HCT116 (cell line): ENCODE results near the gene PARP12. TPM values are rescaled to one million over a fixed set of nuclear protein-coding genes. Genes with fewer than 3 reads are reported as not detected.

Experiments
- ATAC-seq: fragments of 200-7000 bp; cut with Tn5 transposase; 2 replicates; pipeline ENCODE4 v1.9.1; 2020; ENCODE audit warnings: mild to moderate bottlenecking, moderate library complexity
- BruUV-seq: library from RNA; stranded (reverse); fragments of 400-500 nt; replicated peaks from 2 replicates; lab custom pipeline; 2021; lab: Mats Ljungman, UMichigan
- CTCF ChIA-PET: fragments of 300-600 bp; sonication (Branson Sonifier 250); formaldehyde crosslinking; loops from one replicate; lab custom pipeline; 2021; ENCODE audit warnings: antibody characterized with exemption; lab: Charles Lee
- POLR2A ChIA-PET: fragments of 300-600, 350-600 bp; sonication (Branson Sonifier 250); formaldehyde crosslinking; loops from one replicate; lab custom pipeline; 2021; ENCODE audit warnings: antibody characterized with exemption; lab: Charles Lee
- RAD21 ChIA-PET, 2 experiments: fragments of 300-600 bp; sonication (Branson Sonifier 250); formaldehyde crosslinking; loops; one replicate each; lab custom pipeline; 2023; ENCODE audit warnings: low total read pairs in 2 of 2; ENCODE audit not compliant: uncharacterized antibody in 2 of 2, unreplicated experiment in 2 of 2, low non-redundant PET in 1 of 2; lab: Charles Lee
- DNase-seq: peaks from one replicate; pipeline ENCODE4 v3.0.0-alpha.2; 2010; ENCODE audit warnings: low read depth, low spot score
- H2AFZ ChIP-seq: fragments of 200-600 bp; shearing (Covaris generic), sonication (generic); 2 replicates; pipeline ENCODE4 v1.6.1; 2017; ENCODE audit warnings: low read depth, mixed run types, mixed read lengths, antibody characterized with exemption, low read length; ENCODE audit not compliant: poor library complexity, severe bottlenecking
- H3K27ac ChIP-seq: 2 replicates; pipeline ENCODE4 v1.5.1; 2012; ENCODE audit warnings: low read depth, low read length
- H3K27me3 ChIP-seq: fragments of 200-600 bp; sonication (generic); 2 replicates; pipeline ENCODE4 v1.6.1; 2016; ENCODE audit warnings: mixed run types, low read length, mixed read lengths; ENCODE audit not compliant: insufficient read depth
- H3K36me3 ChIP-seq, 2 experiments: fragments of 200-500 bp in 1 of 2; fragments of 200-600 bp in 1 of 2; sonication (Bioruptor generic) in 1 of 2; sonication (generic) in 1 of 2; 2 replicates each; pipeline versions ENCODE4 v1.5.1 to v1.6.1; 2014 to 2016; ENCODE audit warnings: low read length in 2 of 2, inconsistent platforms in 1 of 2, mixed read lengths in 1 of 2, mixed run types in 1 of 2; ENCODE audit not compliant: insufficient read depth in 2 of 2, control insufficient read depth in 1 of 2
- H3K4me1 ChIP-seq, 2 experiments: fragments of 200-600 bp in 1 of 2; sonication (generic) in 1 of 2; 2 replicates each; pipeline versions ENCODE4 v1.5.1 to v1.6.1; 2012 to 2017; ENCODE audit warnings: low read length in 2 of 2, inconsistent platforms in 1 of 2, mild to moderate bottlenecking in 1 of 2, mixed read lengths in 1 of 2, mixed run types in 1 of 2, moderate library complexity in 1 of 2; ENCODE audit not compliant: insufficient read depth in 2 of 2, control insufficient read depth in 1 of 2
- H3K4me2 ChIP-seq: fragments of 200-600 bp; sonication (generic); 2 replicates; pipeline ENCODE4 v1.6.1; 2017; ENCODE audit warnings: mixed run types, low read length, mixed read lengths
- H3K4me3 ChIP-seq, 2 experiments: fragments of 200-600 bp in 1 of 2; sonication (generic) in 1 of 2; replicated peaks in 1 of 2; 2 replicates each; pipeline ENCODE4 v1.5.1; 2011 to 2016; ENCODE audit warnings: low read length in 2 of 2, control low read depth in 1 of 2, low read depth in 1 of 2, mild to moderate bottlenecking in 1 of 2, mixed read lengths in 1 of 2, mixed run types in 1 of 2
- H3K79me2 ChIP-seq: fragments of 200-600 bp; sonication (generic); 2 replicates; pipeline ENCODE4 v1.6.1; 2017; ENCODE audit warnings: mild to moderate bottlenecking, mixed run types, low read length, moderate library complexity, mixed read lengths; ENCODE audit not compliant: insufficient read depth
- H3K9ac ChIP-seq: fragments of 200-600 bp; sonication (generic); 2 replicates; pipeline ENCODE4 v1.6.1; 2016; ENCODE audit warnings: low read length, mixed read lengths
- H3K9me2 ChIP-seq: fragments of 200-600 bp; sonication (generic), shearing (Covaris generic); 2 replicates; pipeline ENCODE4 v1.6.1; 2017; ENCODE audit warnings: mixed run types, mild to moderate bottlenecking, moderate library complexity; ENCODE audit not compliant: insufficient read depth
- H3K9me3 ChIP-seq, 2 experiments: fragments of 200-500 bp in 1 of 2; fragments of 200-600 bp in 1 of 2; sonication (Bioruptor generic) in 1 of 2; sonication (generic) in 1 of 2; 2 replicates each; pipeline ENCODE4 v1.6.1; 2014 to 2017; ENCODE audit warnings: low read length in 2 of 2, mixed read lengths in 2 of 2, inconsistent platforms in 1 of 2, low read depth in 1 of 2, mild to moderate bottlenecking in 1 of 2, mixed run types in 1 of 2, moderate library complexity in 1 of 2; ENCODE audit not compliant: control insufficient read depth in 1 of 2, insufficient read depth in 1 of 2
- H4K20me1 ChIP-seq: fragments of 200-600 bp; sonication (generic), shearing (Covaris generic); 2 replicates; pipeline ENCODE4 v1.6.1; 2017; ENCODE audit warnings: mixed run types, mild to moderate bottlenecking, moderate library complexity; ENCODE audit not compliant: insufficient read depth
- ATF3 ChIP-seq: IDR thresholded peaks from 2 replicates; pipeline ENCODE4 v1.6.1; 2012
- CTCF ChIP-seq, 3 experiments: fragments of 200-600 bp in 1 of 3; sonication (generic) in 1 of 3; IDR thresholded peaks in 2 of 3; conservative IDR thresholded peaks in 1 of 3; 2 replicates each; pipeline ENCODE4 v1.5.1; 2012 to 2017; ENCODE audit warnings: low read depth in 2 of 3, low read length in 2 of 3, antibody characterized with exemption in 1 of 3, borderline replicate concordance in 1 of 3, control low read depth in 1 of 3, mild to moderate bottlenecking in 1 of 3, mixed read lengths in 1 of 3, mixed run types in 1 of 3, moderate library complexity in 1 of 3; ENCODE audit not compliant: insufficient read depth in 1 of 3
- SP1 ChIP-seq: IDR thresholded peaks from 2 replicates; pipeline ENCODE4 v1.6.1; 2012; ENCODE audit warnings: low read depth
- SRF ChIP-seq: IDR thresholded peaks from 2 replicates; pipeline ENCODE4 v1.6.1; 2012; ENCODE audit warnings: low read depth
- intact Hi-C: fragments of 100-400 bp; cut with micrococcal nuclease; formaldehyde crosslinking; loops from 2 replicates; pipeline ENCODE4 v1.10.0; 2022
- total RNA-seq: library from RNA; stranded (reverse); gene quantifications from one replicate; pipeline ENCODE4 v1.2.1, GENCODE V29; 2021; ENCODE audit not compliant: unreplicated experiment

PARP12 gene
- total RNA-seq, 1 experiment from 2014 or later: 17.7 TPM

GRCh38 chr7:139998572-139998971, 64.2 kb downstream of the PARP12 start:
- Histone ChIP-seq H3K9me3 (no peaks in the 10 kb centered on the region), H4K20me1 (no peaks in the 10 kb centered on the region), H3K27me3 (no peaks in the 10 kb centered on the region), H3K9ac (no peak overlapping the region), H2AFZ (no peak overlapping the region)
- DNase-seq: no peak
- CTCF ChIA-PET: interaction anchor here (1.1 to 2.5 kb wide), 4 partner anchors 352 to 396 kb away, joined by 3 to 9 read pairs (median 3); no protein-coding TSS in a partner anchor
- TF ChIP-seq CTCF (IDR thresholded peaks at IDR 0.05 in 2 of 3, conservative IDR thresholded peaks at IDR 0.05 in 1 of 3; ENCODE audit: borderline replicate concordance in 1 of 3, insufficient read depth in 1 of 3, low read depth in 2 of 3, low read length in 2 of 3): no peak
- TF ChIP-seq SP1: no peak
- no peak for TF ChIP-seq ATF3
- no peak for TF ChIP-seq SRF
- TF ChIP-seq, all 23 proteins: peak for 0
- no peak overlapping the region for H3K4me2 ChIP-seq
- H3K36me3 ChIP-seq: no peaks in the 10 kb centered on the region
- POLR2A ChIA-PET: interaction anchor here (1.4 kb wide), 1 partner anchor 378 kb away, joined by 3 read pairs; no protein-coding TSS in a partner anchor
- H3K79me2 ChIP-seq: no peaks in the 10 kb centered on the region
- intact Hi-C loops: no loop called here
- no peak overlapping the region for H3K27ac ChIP-seq
- no peaks in the 10 kb centered on the region for H3K9me2 ChIP-seq
- RAD21 ChIA-PET: interaction anchor here (0.6 kb wide), 2 partner anchors 177 to 272 kb away, joined by 3 read pairs; no protein-coding TSS in a partner anchor
- no TSS peak for BruUV-seq
- peaks cover 0 to 6% of the 10 kb centered on the region in 2 experiments; a peak in 2 of 4 replicates for H3K4me1 ChIP-seq
- ATAC-seq: no peak
- no peak overlapping the region for H3K4me3 ChIP-seq
